Panc1 (cell line): ENCODE data around the gene SMIM1. TPM values are rescaled to one million over a fixed set of nuclear protein-coding genes. Genes with fewer than 3 reads are reported as not detected.

Source experiments
- ATAC-seq: fragments of 200-7000 bp; cut with Tn5 transposase; 2 replicates; pipeline ENCODE4 v1.9.1; 2020; ENCODE audit warnings: mild to moderate bottlenecking, moderate library complexity
- BruUV-seq: library from RNA; stranded (reverse); fragments of 400-500 nt; replicated peaks from 2 replicates; lab custom pipeline; 2021; lab: Mats Ljungman, UMichigan
- CTCF ChIA-PET: fragments of 300-600 bp; sonication (Branson Sonifier 250); formaldehyde crosslinking; loops from one replicate; lab custom pipeline; 2022; ENCODE audit warnings: antibody characterized with exemption; lab: Charles Lee
- POLR2A ChIA-PET: fragments of 300-600 bp; sonication (Branson Sonifier 250); formaldehyde crosslinking; loops from one replicate; lab custom pipeline; 2022; ENCODE audit warnings: antibody characterized with exemption; lab: Charles Lee
- DNase-seq: peaks from one replicate; pipeline ENCODE4 v3.0.0-alpha.2; 2010; ENCODE audit warnings: low read depth, low spot score
- H3K27ac ChIP-seq: 2 replicates; pipeline ENCODE4 v1.5.1; 2011; ENCODE audit warnings: mild to moderate bottlenecking, low read length, inconsistent platforms
- H3K27me3 ChIP-seq: fragments of 200-500 bp; sonication (Bioruptor generic); 2 replicates; pipeline ENCODE4 v1.6.0; 2014; ENCODE audit warnings: low read length, inconsistent platforms; ENCODE audit not compliant: control insufficient read depth, insufficient read depth
- H3K36me3 ChIP-seq: fragments of 200-500 bp; sonication (Bioruptor generic); 2 replicates; pipeline ENCODE4 v1.5.1; 2014; ENCODE audit warnings: inconsistent platforms, mild to moderate bottlenecking, low read length, moderate library complexity; ENCODE audit not compliant: control insufficient read depth, insufficient read depth
- H3K4me1 ChIP-seq: 2 replicates; pipeline ENCODE4 v1.5.1; 2011; ENCODE audit warnings: inconsistent platforms, mild to moderate bottlenecking, low read length, moderate library complexity; ENCODE audit not compliant: control insufficient read depth, insufficient read depth
- H3K4me3 ChIP-seq, 2 experiments: 2 replicates each; pipeline ENCODE4 v1.5.1; 2011 to 2012; ENCODE audit warnings: low read depth in 2 of 2, low read length in 2 of 2, mild to moderate bottlenecking in 2 of 2, inconsistent platforms in 1 of 2, moderate library complexity in 1 of 2
- H3K9me3 ChIP-seq: fragments of 200-500 bp; sonication (Bioruptor generic); 2 replicates; pipeline ENCODE4 v1.5.1; 2014; ENCODE audit warnings: low read depth, mild to moderate bottlenecking, inconsistent platforms, low read length, moderate library complexity; ENCODE audit not compliant: control insufficient read depth, insufficient read depth
- CTCF ChIP-seq: fragments of 450-650 bp; IDR thresholded peaks from 2 replicates; pipeline ENCODE4 v1.5.1; 2017; ENCODE audit warnings: mild to moderate bottlenecking
- POLR2AphosphoS5 ChIP-seq: IDR thresholded peaks from 2 replicates; pipeline ENCODE4 v1.6.1; 2012; ENCODE audit warnings: mild to moderate bottlenecking, low read depth, low read length, moderate library complexity
- REST ChIP-seq, 2 experiments: IDR thresholded peaks; 2 replicates each; pipeline ENCODE4 v1.6.1; 2011 to 2012; ENCODE audit warnings: low read depth in 2 of 2, control low read depth in 1 of 2, low read length in 1 of 2, mild to moderate bottlenecking in 1 of 2, moderate library complexity in 1 of 2; ENCODE audit not compliant: insufficient read depth in 1 of 2
- SIN3A ChIP-seq: IDR thresholded peaks from 2 replicates; pipeline ENCODE4 v1.6.1; 2012; ENCODE audit warnings: low read depth, mild to moderate bottlenecking, low read length, moderate library complexity, borderline replicate concordance; ENCODE audit not compliant: insufficient read depth
- TCF7L2 ChIP-seq: IDR thresholded peaks from 2 replicates; pipeline ENCODE4 v1.6.1; 2011; ENCODE audit warnings: mild to moderate bottlenecking, low read depth, low read length, inconsistent platforms
- in situ Hi-C: cut with HindIII; loops from 2 replicates; pipeline ENCODE4 v1.10.0; 2016; ENCODE audit warnings: low sequenced_read_pairs, low pct_unique_long_range_greater_than_20kb
- intact Hi-C: fragments of 100-400 bp; cut with micrococcal nuclease; formaldehyde crosslinking; loops from one replicate; pipeline ENCODE4 v1.10.0; 2022; ENCODE audit not compliant: unreplicated experiment
- total RNA-seq: library from RNA; stranded (reverse); gene quantifications from one replicate; pipeline ENCODE4 v1.2.1, GENCODE V29; 2021; ENCODE audit not compliant: unreplicated experiment

SMIM1 gene
- total RNA-seq, 1 experiment from 2014 or later, result 35.5 TPM

- ChIA-PET POLR2A (no interaction called here), CTCF (interaction anchor here (0.6 kb wide), 1 partner anchor 62 kb away, joined by 4 read pairs; no protein-coding TSS in a partner anchor)
- no peak overlapping the region for H3K4me3 ChIP-seq
- no TSS peak for BruUV-seq
- no peaks in the 10 kb centered on the region for H3K27me3 ChIP-seq
- H3K9me3 ChIP-seq, result no peaks in the 10 kb centered on the region
- H3K36me3 ChIP-seq, result no peaks in the 10 kb centered on the region
- DNase-seq (no peak), ATAC-seq (no peak)
- H3K27ac ChIP-seq, result no peak overlapping the region
- H3K4me1 ChIP-seq, result no peaks in the 10 kb centered on the region; the same call in 1 of the 2 replicates
- intact Hi-C loops (no loop called here), in situ Hi-C loops (no loop called here)
- TF ChIP-seq CTCF (no peak), TCF7L2 (no peak), REST (IDR thresholded peaks at IDR 0.05; ENCODE audit: insufficient read depth in 1 of 2, low read depth in 2 of 2, low read length in 1 of 2) (no peak), SIN3A (no peak), POLR2AphosphoS5 (no peak; the same call in 1 of the 2 replicates)
These were observed 40.7 kb upstream of the SMIM1 start for GRCh38 chr1:3731583-3732433.

GRCh38 chr1:3732434-3733093 lies 40.0 kb upstream of the SMIM1 start:
- intact Hi-C loops, result no loop called here
- DNase-seq (no peak), ATAC-seq (no peak)
- Histone ChIP-seq H3K9me3 (no peaks in the 10 kb centered on the region), H3K36me3 (no peaks in the 10 kb centered on the region), H3K4me1 (no peaks in the 10 kb centered on the region; the same call in 1 of the 2 replicates), H3K27me3 (no peaks in the 10 kb centered on the region), H3K4me3 (no peak overlapping the region), H3K27ac (no peak overlapping the region)
- no TSS peak for BruUV-seq
- in situ Hi-C loops, result no loop called here
- TF ChIP-seq POLR2AphosphoS5 (no peak), CTCF (no peak), REST (IDR thresholded peaks at IDR 0.05; ENCODE audit: insufficient read depth in 1 of 2, low read depth in 2 of 2, low read length in 1 of 2) (no peak), TCF7L2 (no peak), SIN3A (no peak)
- CTCF ChIA-PET, result no interaction called here
- POLR2A ChIA-PET, result no interaction called here
